BJ (cell line): ENCODE results near the gene RUNX2. TPM values are rescaled to one million over a fixed set of nuclear protein-coding genes. Genes with fewer than 3 reads are reported as not detected.
"Not testable (repeated sequence)": the region's sequence is repeated elsewhere in the genome, so short reads cannot be mapped to it uniquely, and the experiment has no call there.

ENCODE experiments used
- CTCF ChIA-PET: fragments of 350-600 bp; formaldehyde crosslinking; extraction: SDS; loops from one replicate; lab custom pipeline; 2021; ENCODE audit warnings: antibody characterized with exemption, inconsistent platforms; lab: Yijun Ruan, JAX
- POLR2A ChIA-PET: fragments of 300-600 bp; sonication (Branson Sonifier 250); formaldehyde crosslinking; extraction: SDS; loops from one replicate; lab custom pipeline; 2021; ENCODE audit warnings: antibody characterized with exemption; lab: Charles Lee
- DNase-seq: peaks from one replicate; pipeline ENCODE4 v3.0.0-alpha.2; 2011; ENCODE audit warnings: low read depth
- H3K27me3 ChIP-seq: 2 replicates; pipeline ENCODE4 v1.6.0; 2011; ENCODE audit warnings: low read length; ENCODE audit not compliant: control insufficient read depth, insufficient read depth
- H3K36me3 ChIP-seq: 2 replicates; pipeline ENCODE4 v1.5.1; 2011; ENCODE audit warnings: low read length; ENCODE audit not compliant: control insufficient read depth, insufficient read depth
- H3K4me3 ChIP-seq: 2 replicates; pipeline ENCODE4 v1.5.1; 2011; ENCODE audit warnings: low read depth, mild to moderate bottlenecking, control low read depth, low read length
- CTCF ChIP-seq: IDR thresholded peaks from 2 replicates; pipeline ENCODE4 v1.5.1; 2011; ENCODE audit warnings: low read depth, mild to moderate bottlenecking, control low read depth, inconsistent platforms, low read length, moderate library complexity; ENCODE audit not compliant: insufficient read depth
- polyA minus RNA-seq: library from RNA; depleted of rRNA, polyadenylated mRNA; stranded (reverse); fragments of >200 nt; gene quantifications from 2 replicates; pipeline ENCODE4 v1.2.3, GENCODE V29; 2011; rRNA and poly(A)+ RNA removed
- polyA plus RNA-seq: library from polyadenylated mRNA; depleted of rRNA; stranded (reverse); fragments of >200 nt; gene quantifications from 2 replicates; pipeline ENCODE4 v1.2.3, GENCODE V29; 2011; rRNA removed

Gene RUNX2
- polyA plus RNA-seq = 1.5 and 2.0 TPM in 2 replicates
- polyA minus RNA-seq = 5.5 and 5.6 TPM in 2 replicates

- POLR2A ChIA-PET = interaction anchor here (0.6 kb wide), 1 partner anchor 510 kb away, joined by 3 read pairs; no protein-coding TSS in a partner anchor
- no peaks in the 10 kb centered on the region for H3K27me3 ChIP-seq
- CTCF ChIA-PET = interaction anchor here (1.0 kb wide), 1 partner anchor 672 kb away, joined by 3 read pairs; no protein-coding TSS in a partner anchor
- no peaks in the 10 kb centered on the region for H3K36me3 ChIP-seq
- no peak for TF ChIP-seq CTCF
- no peak within 1 kb of the TSS for H3K4me3 ChIP-seq
- peak; percentile 40 for DNase-seq
These were observed at the start of gene RUNX2 for GRCh38 chr6:45327956-45328522. RUNX2 (plus strand) TSS chr6:45328330; CDS start chr6:45328727, 397 bp downstream.

- ChIA-PET POLR2A (no interaction called here), CTCF (no interaction called here)
- Histone ChIP-seq H3K36me3 (no peaks in the 10 kb centered on the region), H3K27me3 (no peaks in the 10 kb centered on the region), H3K4me3 (no peak overlapping the region)
- DNase-seq = no peak
- TF ChIP-seq CTCF = no peak
These were observed 49.8 kb upstream of the RUNX2 start for GRCh38 chr6:45278367-45278766.

- DNase-seq, POLR2A ChIA-PET, H3K36me3 ChIP-seq, H3K4me3 ChIP-seq, H3K27me3 ChIP-seq, CTCF ChIA-PET: not testable (repeated sequence)
These were observed 41.4 kb upstream of the RUNX2 start for GRCh38 chr6:45286707-45287106.

- POLR2A ChIA-PET = no interaction called here
These were observed 38.2 kb upstream of the RUNX2 start for GRCh38 chr6:45289751-45290514.

GRCh38 chr6:45293306-45293705 is 34.8 kb upstream of the RUNX2 start:
- no peaks in the 10 kb centered on the region for H3K36me3 ChIP-seq
- no peak for DNase-seq
- ChIA-PET POLR2A (no interaction called here), CTCF (no interaction called here)
- TF ChIP-seq CTCF = no peak
- no peak overlapping the region for H3K4me3 ChIP-seq
- no peaks in the 10 kb centered on the region for H3K27me3 ChIP-seq

More at GRCh38 chr6:45289751-45290514, 38.2 kb upstream of the RUNX2 start:
- CTCF ChIA-PET = no interaction called here
- no peak for TF ChIP-seq CTCF
- Histone ChIP-seq H3K36me3 (no peaks in the 10 kb centered on the region), H3K27me3 (no peaks in the 10 kb centered on the region), H3K4me3 (no peak overlapping the region)
- DNase-seq = no peak

GRCh38 chr6:45294065-45294701 is 33.9 kb upstream of the RUNX2 start:
- H3K36me3 ChIP-seq, H3K27me3 ChIP-seq, CTCF ChIA-PET, H3K4me3 ChIP-seq, POLR2A ChIA-PET, DNase-seq: not testable (repeated sequence)
